ENCODE measurements around the gene OR2D2.
A peak's percentile ranks its signal among the peaks of the same experiment; 100 is the strongest.
"Not testable (repeated sequence)": the region's sequence is repeated elsewhere in the genome, so short reads cannot be mapped to it uniquely, and the experiment has no call there.

OR2D2 gene

GRCh38 chr11:6892400-6892799, at the start of gene OR2D2:
TSS of gene OR2D2 (minus strand) at chr11:6892500. CDS start at chr11:6892500, 0 bp downstream.
- no peak for DNase-seq

- DNase-seq = no peak
Measured at GRCh38 chr11:6941970-6942369, 49.7 kb upstream of the OR2D2 start.

- no peak for DNase-seq
Measured at GRCh38 chr11:6932145-6932544, 39.8 kb upstream of the OR2D2 start.

GRCh38 chr11:6931146-6931713, 38.9 kb upstream of the OR2D2 start:
- no peak for DNase-seq

- DNase-seq = no peak
Measured at GRCh38 chr11:6928916-6929315, 36.6 kb upstream of the OR2D2 start.

GRCh38 chr11:6927030-6927617, 34.8 kb upstream of the OR2D2 start:
- no peak for DNase-seq

GRCh38 chr11:6926208-6927029, 34.1 kb upstream of the OR2D2 start, which contains the start of gene ZNF215:
TSS of gene ZNF215 (plus strand) at chr11:6926426. CDS start at chr11:6932273, 5,847 bp downstream.
- peak; percentile 83 for DNase-seq

GRCh38 chr11:6925636-6926207, 33.4 kb upstream of the OR2D2 start:
- peak; percentile 23 for DNase-seq

- no peak for DNase-seq
Measured at GRCh38 chr11:6925007-6925577, 32.8 kb upstream of the OR2D2 start.

GRCh38 chr11:6920702-6921101, 28.4 kb upstream of the OR2D2 start, which contains the start of gene OR2D3:
TSS of gene OR2D3 (plus strand) at chr11:6921002. CDS start at chr11:6921002, 0 bp downstream.
- no peak for DNase-seq

GRCh38 chr11:6919698-6920097, 27.4 kb upstream of the OR2D2 start:
- no peak for DNase-seq

- DNase-seq = no peak
Measured at GRCh38 chr11:6911948-6912347, 19.6 kb upstream of the OR2D2 start.

- no peak for DNase-seq
Measured at GRCh38 chr11:6911378-6911777, 19.1 kb upstream of the OR2D2 start.

- DNase-seq = not testable (repeated sequence)
Measured at GRCh38 chr11:6904804-6905203, 12.5 kb upstream of the OR2D2 start.

GRCh38 chr11:6900327-6900999, 8.2 kb upstream of the OR2D2 start:
- no peak for DNase-seq

GRCh38 chr11:6898911-6899310, 6.6 kb upstream of the OR2D2 start:
- DNase-seq = no peak

- no peak for DNase-seq
Measured at GRCh38 chr11:6895010-6895409, 2.7 kb upstream of the OR2D2 start.

GRCh38 chr11:6894097-6894496, 1.8 kb upstream of the OR2D2 start:
- no peak for DNase-seq

- DNase-seq = no peak
Measured at GRCh38 chr11:6889835-6890234, 2.5 kb downstream of the OR2D2 start.

GRCh38 chr11:6888830-6889229, 3.5 kb downstream of the OR2D2 start:
- no peak for DNase-seq

GRCh38 chr11:6887711-6888110, 4.6 kb downstream of the OR2D2 start:
- not testable (repeated sequence) for DNase-seq

- DNase-seq = no peak
Measured at GRCh38 chr11:6882751-6883150, 9.5 kb downstream of the OR2D2 start.

GRCh38 chr11:6876914-6877313, 15.4 kb downstream of the OR2D2 start:
- no peak for DNase-seq

All from T1000 (cell line).